ENCODE results near the gene SLC45A1.

The SLC45A1 gene

GRCh38 chr1:8338526-8339202 is 20.8 kb downstream of the SLC45A1 start:
- FAIRE-seq: no peak

GRCh38 chr1:8339203-8339600 is 21.3 kb downstream of the SLC45A1 start:
- FAIRE-seq: no peak

- FAIRE-seq: no peak
Measured at GRCh38 chr1:8340448-8340847, 22.5 kb downstream of the SLC45A1 start.

- no peak for FAIRE-seq
Measured at GRCh38 chr1:8342325-8342724, 24.4 kb downstream of the SLC45A1 start.

- FAIRE-seq: no peak
Measured at GRCh38 chr1:8343044-8343443, 25.1 kb downstream of the SLC45A1 start.

- FAIRE-seq: no peak
Measured at GRCh38 chr1:8343464-8344001, 25.6 kb downstream of the SLC45A1 start.

GRCh38 chr1:8344893-8345507 is 27.1 kb downstream of the SLC45A1 start:
- FAIRE-seq: no peak

- no peak for FAIRE-seq
Measured at GRCh38 chr1:8345621-8346415, 27.9 kb downstream of the SLC45A1 start.

- no peak for FAIRE-seq
Measured at GRCh38 chr1:8347635-8348034, 29.7 kb downstream of the SLC45A1 start.

- FAIRE-seq: no peak
Measured at GRCh38 chr1:8348047-8348776, 30.3 kb downstream of the SLC45A1 start.

GRCh38 chr1:8348777-8349472 is 31.0 kb downstream of the SLC45A1 start:
- FAIRE-seq: no peak

- no peak for FAIRE-seq
Measured at GRCh38 chr1:8349473-8349865, 31.6 kb downstream of the SLC45A1 start.

GRCh38 chr1:8349961-8350360 is 32.0 kb downstream of the SLC45A1 start:
- FAIRE-seq: no peak

GRCh38 chr1:8350914-8351684 is 33.2 kb downstream of the SLC45A1 start:
- FAIRE-seq: no peak

GRCh38 chr1:8351693-8352470 is 34.0 kb downstream of the SLC45A1 start:
- FAIRE-seq: no peak

- no peak for FAIRE-seq
Measured at GRCh38 chr1:8352471-8352845, 34.5 kb downstream of the SLC45A1 start.

GRCh38 chr1:8352886-8353785 is 35.2 kb downstream of the SLC45A1 start:
- FAIRE-seq: no peak

- FAIRE-seq: no peak
Measured at GRCh38 chr1:8354038-8354437, 36.1 kb downstream of the SLC45A1 start.

- FAIRE-seq: no peak
Measured at GRCh38 chr1:8355439-8356255, 37.7 kb downstream of the SLC45A1 start.
